HG02623 (cell line): ENCODE data around the gene KCTD1.

Experiments
- ATAC-seq: cut with Tn5 transposase; IDR thresholded peaks from one replicate; pipeline ENCODE4 v1.9.1; 2021; ENCODE audit warnings: moderate library complexity; ENCODE audit not compliant: unreplicated experiment

Gene KCTD1

DNA sequence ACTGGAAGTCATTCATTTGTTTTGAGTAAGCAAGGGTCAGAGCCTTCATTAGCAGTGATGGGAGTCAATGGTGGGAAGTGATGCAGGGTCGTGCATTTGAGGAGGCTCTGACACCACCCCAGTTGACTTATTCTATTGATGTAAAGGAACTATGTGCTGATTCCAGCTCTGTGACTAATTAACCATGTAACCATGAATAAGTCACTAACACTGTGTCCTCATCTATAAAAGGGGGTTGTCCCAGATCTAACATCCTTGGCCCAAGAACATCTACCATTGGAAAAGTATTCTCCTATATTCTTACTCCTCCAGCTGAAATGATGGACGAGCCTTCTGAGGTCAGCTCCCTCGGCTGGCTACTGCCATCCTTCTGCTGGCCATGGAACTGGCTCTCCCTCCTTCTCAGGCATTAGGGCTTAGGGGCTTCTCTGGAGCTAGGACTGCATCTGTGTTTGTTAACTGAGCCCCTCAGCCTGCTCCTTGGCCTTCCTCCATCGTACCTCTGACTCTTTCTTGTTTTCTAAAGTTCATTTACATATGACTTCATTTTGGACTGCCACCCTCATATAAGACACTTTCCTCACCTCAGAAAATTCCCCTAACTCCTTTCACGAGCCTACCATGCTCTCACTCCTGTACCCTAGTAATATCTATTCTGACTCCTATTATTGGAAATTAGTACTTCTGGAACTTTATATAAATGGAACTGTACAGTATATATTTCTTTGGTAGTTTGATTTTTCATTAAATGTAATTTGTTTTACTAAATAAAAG, 115.5 kb downstream of the KCTD1 start:
- peak; percentile 65 for ATAC-seq

DNA sequence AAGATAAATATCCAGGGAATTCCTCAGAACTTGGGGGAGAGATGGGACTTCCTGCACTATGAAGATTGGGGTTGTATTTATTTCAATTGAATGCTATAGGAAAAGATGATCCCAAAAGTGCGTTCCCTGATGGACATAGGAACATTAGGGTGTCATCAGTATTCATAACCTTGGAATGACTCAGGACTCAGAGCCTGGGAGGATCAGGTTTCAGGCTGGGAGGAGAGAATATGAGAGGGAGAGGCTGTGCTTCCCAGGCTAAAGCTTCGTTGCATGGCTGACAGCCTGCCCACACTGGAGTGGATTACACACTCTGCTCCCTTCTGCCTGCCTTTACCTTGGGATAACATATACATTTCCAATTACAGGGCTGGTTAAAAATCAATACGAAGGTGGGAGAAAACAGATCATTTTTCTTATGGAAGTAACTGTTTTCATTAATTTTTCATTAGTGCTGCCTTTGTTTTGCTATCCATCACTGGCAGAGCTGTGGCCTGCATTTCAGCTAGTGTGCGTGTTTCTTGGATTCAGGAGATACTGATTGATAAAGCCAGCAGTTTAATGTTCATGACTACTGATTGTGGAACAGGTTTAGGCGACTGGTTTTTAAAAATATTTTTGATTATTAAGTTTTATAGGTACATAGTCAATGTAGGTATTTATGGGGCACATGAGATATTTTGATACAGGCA, 118.7 kb downstream of the KCTD1 start:
- ATAC-seq = no peak

DNA sequence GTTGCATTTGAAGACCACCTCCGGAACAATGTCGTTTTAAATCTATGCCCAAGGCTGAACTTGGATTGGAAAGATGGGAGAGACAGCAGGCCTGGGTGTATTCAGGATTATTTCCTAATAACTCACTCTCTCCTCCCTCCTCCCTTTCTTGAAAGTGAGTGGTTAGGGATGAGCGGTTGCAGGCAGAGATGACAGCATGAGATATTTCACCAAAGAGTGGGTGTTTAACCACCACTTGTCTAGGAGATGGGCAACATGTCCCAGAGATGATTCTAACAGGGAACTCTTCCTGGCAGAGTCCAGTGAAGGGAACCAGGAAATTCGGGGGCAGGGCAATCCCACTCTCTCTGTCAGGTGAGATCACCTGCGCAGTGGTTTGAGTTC, 123.2 kb downstream of the KCTD1 start:
- ATAC-seq = no peak

DNA sequence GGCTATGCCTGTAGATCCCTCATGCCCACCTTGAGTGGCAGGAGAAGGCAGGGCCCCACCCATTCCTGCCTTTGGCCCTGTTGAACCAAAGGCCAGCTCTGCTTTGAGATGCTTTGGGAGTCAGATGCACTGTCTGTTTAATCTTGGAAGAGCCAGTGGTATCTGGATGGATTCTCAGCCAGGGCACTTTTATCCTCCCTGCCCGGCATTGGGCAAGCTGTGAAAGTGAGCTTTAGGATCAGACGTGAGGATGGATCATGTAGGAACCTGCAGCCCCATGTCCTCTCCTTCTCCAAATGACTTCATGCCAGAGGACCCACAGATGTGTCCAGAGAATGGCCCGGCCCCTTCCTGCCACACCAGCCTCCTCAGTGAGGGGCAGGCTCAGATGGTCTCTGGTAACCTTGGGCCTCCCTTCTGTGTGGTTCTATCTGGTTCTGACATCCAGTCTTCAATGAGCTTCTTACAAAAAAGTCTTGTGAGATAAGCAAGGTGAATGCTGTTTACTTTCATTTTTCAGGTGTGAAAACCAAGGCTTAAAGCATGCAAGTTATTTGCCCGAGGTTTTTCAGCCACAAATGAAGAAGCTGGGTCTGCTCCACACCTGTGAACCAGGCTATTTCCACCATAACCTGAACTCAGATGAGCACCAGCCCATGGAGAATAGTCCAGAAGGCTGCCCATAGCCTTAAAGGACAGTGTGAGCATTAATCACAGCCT, 123.8 kb downstream of the KCTD1 start:
- ATAC-seq = no peak

DNA sequence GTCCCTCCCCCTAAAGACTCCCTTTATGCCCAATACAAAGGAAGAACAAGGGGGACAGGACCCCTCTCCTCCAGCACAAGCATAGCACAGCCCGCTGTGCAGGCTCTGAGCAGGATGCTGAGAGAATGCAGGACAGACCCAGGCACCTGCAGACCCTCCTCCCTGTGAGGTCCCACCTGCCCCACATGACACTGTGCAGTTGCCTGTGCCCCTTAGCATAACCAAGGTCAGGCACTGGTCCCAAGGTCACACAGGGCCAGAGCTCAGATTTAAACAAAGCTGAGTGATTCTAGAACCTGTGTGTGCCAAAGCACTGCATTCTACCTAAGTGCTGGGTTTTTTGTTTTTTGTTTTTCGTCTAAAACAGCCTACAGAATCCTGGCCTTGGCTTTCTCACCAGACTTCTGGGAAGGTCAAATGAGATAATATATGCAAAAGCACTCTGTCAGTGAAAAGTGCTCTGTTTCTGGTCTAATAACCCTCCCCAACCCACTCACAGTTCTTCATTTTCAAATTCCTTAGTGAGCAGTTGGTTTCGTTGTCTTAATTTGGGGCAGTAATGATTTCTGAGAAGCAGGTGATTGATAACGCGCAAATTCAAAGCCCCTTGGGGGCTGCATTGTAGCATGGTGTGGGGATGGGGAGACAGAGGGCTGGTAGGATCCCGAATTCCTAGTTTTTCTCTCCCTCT, 125.7 kb downstream of the KCTD1 start:
- peak; percentile 90 for ATAC-seq

DNA sequence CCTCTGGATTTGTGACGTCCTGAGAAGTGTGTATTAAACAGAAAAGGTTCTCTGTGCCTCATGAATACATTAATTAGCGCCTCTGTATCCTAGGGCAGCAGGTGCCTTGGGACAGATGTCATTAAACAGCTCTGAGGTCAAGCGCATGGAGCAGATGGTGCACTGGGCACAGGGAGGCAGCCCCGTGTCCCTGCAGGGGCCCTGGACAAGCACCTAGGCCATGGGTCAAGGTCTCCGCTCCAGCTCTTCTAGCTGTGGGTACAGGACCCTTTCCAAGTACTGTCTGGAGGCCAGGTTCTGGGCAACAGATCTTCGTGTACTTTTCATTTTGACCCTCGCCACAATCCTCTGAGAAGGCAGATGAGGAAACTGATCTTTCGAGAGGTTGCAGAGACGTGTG, 126.4 kb downstream of the KCTD1 start:
- ATAC-seq = no peak

DNA sequence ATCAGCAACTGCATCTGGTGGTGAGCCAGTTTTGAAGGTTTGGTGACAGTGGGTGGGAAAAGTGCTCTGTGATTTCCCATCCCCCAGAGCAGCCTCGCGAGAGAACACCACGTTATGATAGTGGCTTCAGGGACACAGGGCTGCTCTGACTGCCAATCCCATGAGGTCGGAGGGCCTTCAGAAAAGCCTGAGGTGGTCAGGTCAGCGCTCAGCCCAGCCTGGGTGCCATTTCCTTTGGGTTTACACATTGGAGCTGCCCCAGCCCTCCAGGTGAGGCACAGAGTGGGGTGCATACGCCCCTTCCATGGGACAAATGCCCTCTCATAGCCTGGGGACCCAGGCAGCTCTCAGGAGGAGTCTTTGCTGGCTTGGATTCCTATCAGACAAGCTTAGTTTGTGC, 126.8 kb downstream of the KCTD1 start:
- no peak for ATAC-seq

DNA sequence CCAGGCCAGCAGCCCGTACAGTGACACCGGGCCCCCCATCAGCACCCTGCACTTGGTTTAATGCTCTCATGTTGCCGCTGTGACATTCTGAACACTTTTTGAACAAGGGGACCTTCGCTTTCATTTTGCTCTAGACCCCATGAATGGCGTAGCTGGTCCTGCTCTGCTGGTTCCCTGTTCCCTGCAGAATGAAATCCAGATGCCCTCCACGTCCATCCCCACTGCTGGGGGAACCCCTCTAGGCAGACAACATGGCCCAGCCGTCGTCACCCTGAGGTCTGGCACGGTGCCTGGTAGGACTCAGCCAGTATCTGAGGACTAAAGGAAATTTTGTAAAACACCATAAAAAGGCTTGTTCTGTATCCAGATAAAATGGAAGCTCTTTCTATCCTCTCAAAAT, 128.6 kb downstream of the KCTD1 start:
- ATAC-seq = no peak

DNA sequence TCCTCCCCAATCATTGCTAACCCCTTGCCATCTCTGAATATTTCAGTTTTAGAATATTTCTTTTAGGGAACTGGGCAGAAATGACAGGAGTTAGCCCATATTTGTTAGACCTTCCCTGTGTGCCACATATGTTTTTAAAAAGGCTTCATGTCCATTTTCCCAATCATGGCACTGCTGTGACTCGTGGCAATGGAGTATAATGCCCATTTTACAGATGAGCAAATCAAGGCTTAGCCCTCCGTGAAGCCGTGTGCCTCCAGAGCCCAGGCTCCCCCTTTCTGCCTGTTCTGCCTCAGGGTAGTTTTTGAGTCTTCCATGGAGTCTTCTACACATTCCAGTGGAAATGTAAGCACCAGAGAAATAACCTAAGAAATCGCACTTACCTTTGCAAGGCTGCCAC, 130.1 kb downstream of the KCTD1 start:
- ATAC-seq = no peak

DNA sequence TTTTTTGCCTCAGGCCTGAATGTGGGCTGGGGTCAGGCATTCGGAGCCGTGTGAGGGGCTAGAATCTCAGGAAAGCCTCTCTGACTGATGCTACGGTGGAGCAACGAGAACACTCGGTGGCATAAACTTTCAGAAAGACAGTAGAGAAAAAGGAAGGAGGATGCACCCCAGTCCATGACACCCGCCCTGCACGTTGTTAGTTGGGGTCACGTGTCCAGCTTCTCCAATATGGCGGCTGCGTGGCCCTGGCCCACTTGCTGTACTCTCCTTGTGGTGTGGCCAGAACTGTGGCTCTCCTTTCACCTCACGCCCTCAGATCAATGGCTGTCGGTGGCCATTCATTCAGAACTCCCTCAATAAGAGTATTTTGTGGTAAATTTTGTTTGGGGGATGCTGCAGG, 131.2 kb downstream of the KCTD1 start:
- ATAC-seq = no peak

DNA sequence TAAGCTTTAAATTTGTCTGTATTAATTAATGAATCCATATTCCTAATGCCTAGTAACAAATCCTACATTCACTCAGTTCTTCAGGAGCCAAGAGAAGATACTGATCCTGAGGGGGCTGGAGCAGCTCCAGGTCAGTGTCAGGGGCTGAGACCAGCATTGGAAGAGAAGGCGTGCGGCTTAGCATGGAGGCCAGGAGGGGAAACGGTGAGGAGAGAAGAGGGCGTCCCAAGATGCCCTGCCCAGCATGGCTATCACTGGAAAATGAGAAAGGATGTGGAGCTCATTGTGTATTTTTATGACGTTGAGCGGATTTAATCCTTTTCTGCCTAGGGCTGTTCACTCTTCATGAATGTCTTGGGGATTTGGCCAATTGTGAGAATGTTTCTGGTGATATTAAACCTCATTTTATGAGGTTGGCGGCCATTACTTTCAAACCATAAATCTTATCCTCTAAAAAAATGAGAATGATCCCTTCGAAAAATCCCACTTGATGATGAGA, 131.7 kb downstream of the KCTD1 start:
- ATAC-seq = no peak

DNA sequence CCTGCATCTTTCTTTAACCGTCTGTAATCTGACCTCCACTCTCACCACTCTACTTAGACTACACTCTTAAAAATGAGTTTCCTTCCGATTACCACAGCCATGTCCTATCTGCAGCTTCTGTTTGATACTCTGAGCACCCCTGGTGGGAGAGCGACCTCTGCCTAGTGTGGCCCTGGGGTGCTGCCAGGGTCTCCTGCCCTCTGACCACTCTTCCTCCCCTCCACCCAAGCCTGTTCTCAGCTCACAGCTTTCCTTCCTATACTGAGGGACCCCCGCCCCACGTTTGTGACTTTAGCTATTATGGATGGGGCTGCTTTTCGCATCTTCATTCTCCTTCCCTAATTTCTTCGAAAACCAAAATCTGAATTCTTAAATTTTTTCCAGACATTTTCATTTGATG, 132.7 kb downstream of the KCTD1 start:
- no peak for ATAC-seq

DNA sequence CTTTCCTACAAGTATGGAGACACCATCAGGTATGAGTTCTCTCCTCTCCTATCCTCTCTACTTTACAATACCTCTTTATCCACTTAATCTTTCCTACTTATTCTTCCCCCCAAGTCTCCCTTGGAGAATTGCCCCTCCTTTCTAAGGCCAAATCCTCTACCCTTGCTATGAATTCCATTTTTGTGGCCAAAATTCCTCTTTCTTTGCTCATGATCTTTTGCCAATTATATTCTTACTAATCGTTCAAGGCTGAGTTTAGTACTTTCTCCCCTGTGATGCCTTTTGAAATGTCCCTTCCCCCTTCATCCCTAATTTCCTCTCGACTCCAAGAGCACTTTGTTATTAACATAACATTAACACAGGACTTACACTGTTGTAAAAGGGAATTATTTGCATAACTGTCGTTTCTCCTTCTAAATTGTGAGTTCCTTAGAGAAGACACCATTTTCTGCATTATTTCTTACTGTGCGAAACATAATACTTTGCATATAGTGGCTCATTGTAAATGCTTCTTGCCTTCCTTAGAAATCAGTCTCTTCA, 133.4 kb downstream of the KCTD1 start:
- ATAC-seq = no peak

DNA sequence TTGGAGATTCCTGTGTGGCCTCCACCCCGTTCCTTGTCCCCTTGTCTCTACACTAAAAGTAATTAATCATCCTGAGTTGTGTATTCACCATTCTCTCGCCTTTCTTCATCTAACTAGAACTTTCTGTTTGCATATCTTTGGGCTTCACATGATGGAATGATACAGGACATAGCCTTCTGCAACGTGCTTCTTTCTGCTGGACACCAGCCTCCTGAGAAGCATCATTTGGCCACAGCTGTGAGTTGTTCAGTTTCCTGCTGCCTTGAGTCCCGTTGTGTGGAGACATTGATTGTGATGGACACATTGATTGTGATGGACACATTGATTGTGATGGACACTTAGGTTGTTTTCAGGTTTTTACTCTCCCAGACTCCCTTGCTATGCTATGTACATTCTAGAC, 139.3 kb downstream of the KCTD1 start:
- no peak for ATAC-seq

DNA sequence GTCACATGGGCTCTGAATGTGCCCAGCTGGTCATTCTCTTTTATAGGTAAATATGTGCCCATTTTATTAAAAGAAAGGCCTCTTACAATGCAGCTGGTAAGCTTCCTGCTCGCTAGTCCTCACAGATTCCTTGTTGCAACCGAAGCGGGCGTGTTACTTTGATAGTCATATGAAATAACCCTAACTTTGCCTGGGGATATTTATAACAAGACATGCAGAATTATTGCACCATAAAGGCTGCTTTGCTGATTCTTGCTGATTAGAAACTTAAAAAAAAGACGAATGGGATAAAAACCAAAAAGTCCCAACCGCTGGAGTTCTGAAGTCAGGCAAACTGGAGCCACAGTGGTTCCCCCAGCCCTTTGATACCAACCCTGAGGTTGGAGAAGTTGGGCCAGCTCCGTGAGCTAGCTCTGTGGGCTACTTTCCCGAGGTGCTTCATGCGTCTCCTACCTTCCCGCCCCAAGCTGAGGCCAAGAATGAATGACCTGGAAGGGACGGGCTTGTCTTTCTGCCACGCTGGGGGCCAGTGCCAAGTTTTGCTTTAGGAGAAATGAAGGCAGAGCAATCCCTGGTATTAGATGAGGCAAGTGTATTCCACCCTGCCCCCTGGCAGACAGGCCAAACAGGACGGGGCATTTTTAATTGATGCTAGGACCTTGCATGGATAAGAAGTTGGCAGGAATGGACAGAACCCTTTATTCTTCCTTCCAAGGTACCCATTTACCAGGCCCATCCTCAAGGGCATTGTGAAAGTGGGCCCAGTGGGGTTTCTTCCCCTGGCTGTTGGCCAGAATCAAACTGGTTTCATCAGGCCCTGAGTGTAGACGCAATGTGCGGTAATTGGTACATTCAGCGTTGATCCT, 140.4 kb downstream of the KCTD1 start:
- no peak for ATAC-seq

DNA sequence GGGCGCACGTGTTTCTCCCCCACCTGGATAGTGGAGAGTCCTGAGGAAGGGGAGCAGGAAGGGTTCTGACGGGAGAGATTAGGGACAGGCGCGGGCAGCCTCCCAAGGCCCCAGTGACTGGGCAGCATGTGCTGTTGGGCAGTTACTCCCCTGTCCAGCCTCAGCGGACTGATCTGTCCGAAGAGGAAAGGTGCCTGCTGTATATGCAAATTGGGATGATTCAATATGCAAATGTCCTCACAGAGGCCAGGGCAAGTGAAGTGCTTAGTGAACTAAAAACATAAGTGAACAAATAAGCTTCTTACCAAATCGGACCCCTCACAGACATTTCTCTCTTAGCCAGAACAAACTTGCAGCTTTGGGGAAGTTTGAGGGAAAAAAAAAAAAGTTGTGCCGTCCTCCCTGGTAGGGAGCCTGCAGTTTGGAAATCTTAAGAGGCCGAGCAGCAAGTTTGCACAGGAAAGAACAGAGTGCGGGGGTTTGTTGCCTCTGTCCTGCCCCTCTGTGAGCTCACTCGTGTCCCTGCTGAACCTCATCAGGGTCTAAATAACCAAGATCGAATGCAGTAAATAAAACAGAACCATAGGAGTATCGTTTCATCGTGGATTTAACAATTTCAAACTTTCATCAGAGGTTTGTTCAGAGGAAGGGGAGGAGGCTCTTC, 141.4 kb downstream of the KCTD1 start:
- no peak for ATAC-seq

DNA sequence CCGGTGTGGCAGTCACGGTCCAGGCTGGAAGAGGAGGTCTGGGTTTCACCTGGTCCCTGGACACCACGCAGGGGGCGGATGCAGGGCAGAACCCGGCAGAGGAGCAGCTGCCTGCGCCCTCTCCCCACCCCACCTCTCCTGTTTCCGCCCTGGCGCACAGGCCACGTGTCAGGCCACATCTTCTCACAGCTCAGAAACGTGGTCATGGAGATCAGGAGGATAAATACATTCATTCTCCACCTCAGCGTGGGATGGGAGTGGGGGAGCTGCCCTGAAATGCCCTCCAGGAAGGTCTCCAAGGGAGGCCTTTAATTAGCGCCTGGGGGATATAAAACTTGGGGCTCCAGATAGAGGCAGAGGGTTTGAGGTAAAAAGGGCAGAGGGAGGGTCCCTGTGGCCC, 142.0 kb downstream of the KCTD1 start:
- no peak for ATAC-seq

DNA sequence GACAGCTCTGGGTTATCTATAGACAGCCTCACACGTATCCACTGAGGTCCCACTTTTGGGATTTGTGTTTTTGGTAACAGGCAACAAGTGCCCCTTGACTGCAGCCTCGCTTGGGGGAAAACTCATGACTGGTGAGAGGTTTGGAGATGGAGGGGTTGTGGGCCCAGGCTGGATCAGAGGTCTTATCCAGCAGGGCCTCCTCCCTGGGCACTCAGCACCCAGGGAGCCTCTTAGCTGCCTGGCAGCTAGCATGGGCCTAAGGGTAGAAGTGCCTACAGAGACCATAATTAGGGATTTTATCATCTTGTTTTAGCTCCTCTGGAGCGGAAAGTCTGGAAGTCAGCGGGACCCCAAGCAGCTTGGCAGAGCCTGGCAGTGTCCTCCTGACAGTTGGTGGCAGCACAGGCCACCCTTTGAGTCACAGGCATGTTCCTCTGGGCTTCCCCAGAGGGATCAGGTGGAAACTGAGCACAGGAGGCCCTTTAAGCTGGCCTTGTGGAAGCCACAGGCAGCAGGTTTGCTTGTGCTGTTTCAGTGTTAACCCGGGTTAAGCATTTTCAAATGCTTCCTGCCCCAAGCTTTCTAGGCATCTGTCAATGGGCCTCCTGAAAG, 143.1 kb downstream of the KCTD1 start:
- ATAC-seq = peak; percentile 71
